GM12878 (cell line): Measurements from ENCODE around the gene ZSCAN5B. TPM values are rescaled to one million over a fixed set of nuclear protein-coding genes. Genes with fewer than 3 reads are reported as not detected.
"Not testable (repeated sequence)": the region's sequence is repeated elsewhere in the genome, so short reads cannot be mapped to it uniquely, and the experiment has no call there.

ENCODE experiments used
- ATAC-seq: fragments of 200-7000 bp; cut with Tn5 transposase; 3 replicates; pipeline ENCODE4 v1.9.1; 2020; ENCODE audit warnings: mild to moderate bottlenecking, moderate library complexity
- BruUV-seq: library from RNA; stranded (reverse); fragments of 400-500 nt; replicated peaks from 2 replicates; lab custom pipeline; 2021; lab: Mats Ljungman, UMichigan
- CTCF ChIA-PET: fragments of 300-600 bp; sonication (Branson Sonifier 250); formaldehyde crosslinking; extraction: SDS; loops from one replicate; lab custom pipeline; 2021; ENCODE audit warnings: inconsistent platforms; lab: Yijun Ruan, JAX
- POLR2A ChIA-PET: fragments of 350-600 bp; formaldehyde crosslinking; extraction: SDS; loops from one replicate; lab custom pipeline; 2021; ENCODE audit warnings: inconsistent platforms; lab: Charles Lee
- RAD21 ChIA-PET: fragments of 300-600 bp; sonication (Branson Sonifier 250); formaldehyde crosslinking; loops from one replicate; lab custom pipeline; 2023; ENCODE audit warnings: antibody characterized with exemption; ENCODE audit not compliant: unreplicated experiment; lab: Charles Lee
- SMC1A ChIA-PET: fragments of 300-600 bp; sonication (Branson Sonifier 250); formaldehyde crosslinking; loops from one replicate; lab custom pipeline; 2023; ENCODE audit not compliant: unreplicated experiment, uncharacterized antibody; lab: Charles Lee
- DNase-seq: peaks from one replicate; pipeline ENCODE4 v3.0.0-alpha.2; 2011; ENCODE audit warnings: low read depth, low spot score
- FAIRE-seq: peaks from 3 replicates; lab custom pipeline; 2011; peaks lifted over from hg19 to GRCh38; lab: Jason Lieb, UNC
- H2AFZ ChIP-seq: 2 replicates; pipeline ENCODE4 v1.6.0; 2011; ENCODE audit warnings: low read depth, low read length, control low read depth; ENCODE audit not compliant: control insufficient read depth
- H3K27ac ChIP-seq: 2 replicates; pipeline ENCODE4 v1.5.1; 2011; ENCODE audit warnings: control low read depth; ENCODE audit not compliant: control insufficient read depth, insufficient read depth
- H3K27me3 ChIP-seq, 2 experiments: replicated peaks in 1 of 2; 2 replicates each; pipeline versions ENCODE4 v1.6.0 to v1.6.1; 2011; ENCODE audit warnings: low read length in 1 of 2; ENCODE audit not compliant: control insufficient read depth in 2 of 2, insufficient read depth in 2 of 2
- H3K36me3 ChIP-seq, 2 experiments: 2 replicates each; pipeline ENCODE4 v1.5.1; 2011; ENCODE audit warnings: low read length in 1 of 2; ENCODE audit not compliant: control insufficient read depth in 2 of 2, insufficient read depth in 2 of 2
- H3K4me1 ChIP-seq: 2 replicates; pipeline ENCODE4 v1.6.1; 2011; ENCODE audit warnings: mild to moderate bottlenecking, low read length, moderate library complexity, mixed read lengths; ENCODE audit not compliant: control insufficient read depth, insufficient read depth
- H3K4me2 ChIP-seq: 2 replicates; pipeline ENCODE4 v1.6.0; 2011; ENCODE audit warnings: control low read depth; ENCODE audit not compliant: control insufficient read depth, insufficient read depth
- H3K4me3 ChIP-seq: fragments of 200-600 bp; sonication (generic); 2 replicates; pipeline ENCODE4 v1.5.1; 2016
- H3K79me2 ChIP-seq: 2 replicates; pipeline ENCODE4 v1.6.0; 2011; ENCODE audit warnings: low read length; ENCODE audit not compliant: control insufficient read depth, insufficient read depth
- H3K9ac ChIP-seq: 2 replicates; pipeline ENCODE4 v1.8.0; 2011; ENCODE audit warnings: low read length, control low read depth, mixed read lengths; ENCODE audit not compliant: control insufficient read depth, insufficient read depth
- H3K9me3 ChIP-seq: replicated peaks from 3 replicates; pipeline ENCODE4 v1.5.1; 2011; ENCODE audit warnings: mild to moderate bottlenecking, low read length; ENCODE audit not compliant: control insufficient read depth, insufficient read depth
- H4K20me1 ChIP-seq: 2 replicates; pipeline ENCODE4 v1.6.0; 2011; ENCODE audit not compliant: control insufficient read depth, insufficient read depth
- CBX3 ChIP-seq: fragments of 200-600 bp; sonication (generic); IDR thresholded peaks from 2 replicates; pipeline ENCODE4 v1.6.1; 2016; ENCODE audit warnings: low read depth, borderline replicate concordance
- IRF5 ChIP-seq: fragments of 450-650 bp; IDR thresholded peaks from 2 replicates; pipeline ENCODE4 v1.6.1; 2017; ENCODE audit warnings: borderline replicate concordance
- RAD21 ChIP-seq: IDR thresholded peaks from 2 replicates; pipeline ENCODE4 v1.6.1; 2011; ENCODE audit warnings: mild to moderate bottlenecking, low read depth, low read length, moderate library complexity; ENCODE audit not compliant: insufficient read depth
- SUZ12 ChIP-seq: fragments of 200-600 bp; sonication (generic); IDR thresholded peaks from one replicate; pipeline ENCODE4 v1.6.1; 2018; ENCODE audit warnings: antibody characterized with exemption, mild to moderate bottlenecking; ENCODE audit not compliant: unreplicated experiment
- WGBS: methylation state at CpG from one replicate; pipeline ENCODE4 v1.1.6; 2016; ENCODE audit warnings: low lambda C conversion rate; ENCODE audit not compliant: insufficient replicate concordance, insufficient coverage; ENCODE audit errors: missing lambda C conversion rate; 5-methylcytosine and 5-hydroxymethylcytosine counted together
- in situ Hi-C: fragments of 300-500 bp; cut with MboI; formaldehyde crosslinking; loops from 9 replicates; pipeline ENCODE4 v1.14.3; 2018; ENCODE audit warnings: mixed read lengths
- intact Hi-C: fragments of 100-400 bp; cut with micrococcal nuclease; formaldehyde crosslinking; loops from one replicate; pipeline ENCODE4 v1.14.2; 2022; ENCODE audit not compliant: unreplicated experiment
- polyA plus RNA-seq, 11 experiments: library from polyadenylated mRNA; depleted of rRNA in 4 of 11; unstranded in 6 of 11; stranded (reverse) in 5 of 11; fragments of >200 nt; fragmentation: Nextera tagmentation in 4 of 11; fragmentation: Illumina TruSeq in 1 of 11; extraction: Ambion mirVana in 4 of 11; extraction: Trizol in 1 of 11; gene quantifications; 1 replicate in 1 of 11; 2 replicates in 10 of 11; pipeline versions ENCODE4 v1.2.1 to v1.2.3, GENCODE V29; 2011 to 2016; ENCODE audit warnings: inconsistent platforms in 2 of 11, missing spikeins in 2 of 11, low read depth in 1 of 11
- total RNA-seq, 4 experiments: library from RNA; depleted of rRNA in 3 of 4; stranded (reverse); fragments of >200 nt in 3 of 4; fragmentation: Illumina TruSeq in 1 of 4; extraction: Trizol in 1 of 4; gene quantifications; 2 replicates each; pipeline versions ENCODE4 v1.2.1 to v1.2.3, GENCODE V29; 2013 to 2021

ZSCAN5B gene
- total and polyA plus RNA-seq, 10 of the 15 experiments (the other 5 are each of a cell fraction or from before 2014, with no cell fraction given), result 0.04 TPM; not detected in 9

DNA sequence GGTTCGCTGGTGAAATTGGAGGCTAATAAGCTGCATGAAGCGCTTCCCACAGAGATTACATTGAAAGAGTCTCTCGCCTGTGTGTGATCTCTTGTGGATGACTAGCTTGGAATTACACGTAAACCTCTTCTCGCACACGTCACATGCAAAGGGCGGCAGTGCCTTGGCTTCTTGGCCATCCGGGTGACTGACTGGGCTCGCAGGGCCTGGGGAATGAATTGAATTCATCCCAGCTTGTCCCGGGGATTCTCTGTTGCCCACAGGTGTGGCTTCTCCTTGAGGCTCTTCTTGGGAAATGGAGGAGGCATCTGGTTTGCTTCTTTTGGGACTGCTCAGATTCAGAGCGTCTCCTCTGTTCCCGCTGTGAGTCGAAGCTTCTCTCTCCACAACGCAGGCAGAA is 24.3 kb upstream of the ZSCAN5B start:
- no peaks in the 10 kb centered on the region for H3K79me2 ChIP-seq
- in situ Hi-C loops, result no loop called here
- H3K36me3 ChIP-seq, result no peaks in the 10 kb centered on the region; a peak in 1 of 4 replicates
- BruUV-seq, result no TSS peak
- H3K4me3 ChIP-seq, result no peak overlapping the region
- no peak overlapping the region for H3K9ac ChIP-seq
- no peaks in the 10 kb centered on the region for H3K27me3 ChIP-seq
- ChIA-PET CTCF (no interaction called here), RAD21 (no interaction called here), SMC1A (no interaction called here), POLR2A (no interaction called here)
- TF ChIP-seq IRF5 (no peak), SUZ12 (no peak), CBX3 (no peak), RAD21 (no peak)
- no peak overlapping the region for H2AFZ ChIP-seq
- 82% methylated on average over 14 of the region's 14 CpGs for WGBS
- H3K4me1 ChIP-seq, result no peaks in the 10 kb centered on the region
- no peak for ATAC-seq
- no peak for DNase-seq
- intact Hi-C loops, result no loop called here
- H3K9me3 ChIP-seq, result no peaks in the 10 kb centered on the region
- FAIRE-seq, result no peak
- no peak overlapping the region for H3K4me2 ChIP-seq
- no peaks in the 10 kb centered on the region for H4K20me1 ChIP-seq
- no peak overlapping the region for H3K27ac ChIP-seq

- H3K27me3 ChIP-seq, CTCF ChIA-PET, intact Hi-C loops, POLR2A ChIA-PET, H3K4me3 ChIP-seq, in situ Hi-C loops, H3K79me2 ChIP-seq, FAIRE-seq, H3K27ac ChIP-seq, RAD21 ChIA-PET, H3K9me3 ChIP-seq, H3K4me1 ChIP-seq, BruUV-seq, ATAC-seq, SMC1A ChIA-PET, H3K9ac ChIP-seq, DNase-seq, H4K20me1 ChIP-seq, H3K4me2 ChIP-seq, H2AFZ ChIP-seq, H3K36me3 ChIP-seq: not testable (repeated sequence)
- WGBS, result 71% methylated on average over 9 of the region's 9 CpGs
Observed at GRCh38 chr19:56221442-56221841, 23.9 kb upstream of the ZSCAN5B start.
